Neural progenitor cell (in vitro differentiated cells): ENCODE measurements around the gene KIAA0825. TPM values are rescaled to one million over a fixed set of nuclear protein-coding genes. Genes with fewer than 3 reads are reported as not detected.

Experiments used
- DNase-seq: peaks from one replicate; pipeline ENCODE4 v3.0.0-alpha.2; 2016; ENCODE audit warnings: low spot score
- H2AFZ ChIP-seq: fragments of 200-600 bp; sonication (generic); replicated peaks from 2 replicates; pipeline ENCODE4 v1.6.1; 2016; ENCODE audit warnings: antibody characterized with exemption
- H3F3A ChIP-seq: fragments of 200-600 bp; sonication (generic); 2 replicates; pipeline ENCODE4 v1.6.1; 2016; ENCODE audit warnings: antibody characterized with exemption, low read depth
- H3K27ac ChIP-seq: fragments of 200-600 bp; sonication (generic); 2 replicates; pipeline ENCODE4 v1.5.1; 2016; ENCODE audit warnings: mild to moderate bottlenecking
- H3K27me3 ChIP-seq: fragments of 200-600 bp; sonication (generic); 2 replicates; pipeline ENCODE4 v1.6.1; 2016; ENCODE audit warnings: mild to moderate bottlenecking, moderate library complexity
- H3K36me3 ChIP-seq: fragments of 200-600 bp; sonication (generic); 2 replicates; pipeline ENCODE4 v1.5.1; 2016
- H3K4me1 ChIP-seq: fragments of 200-600 bp; sonication (generic); 2 replicates; pipeline ENCODE4 v1.6.1; 2016; ENCODE audit warnings: mixed run types
- H3K4me2 ChIP-seq: fragments of 200-600 bp; sonication (generic); 2 replicates; pipeline ENCODE4 v1.6.1; 2016
- H3K4me3 ChIP-seq: fragments of 200-600 bp; sonication (generic); 2 replicates; pipeline ENCODE4 v1.5.1; 2016
- H3K79me2 ChIP-seq: fragments of 200-600 bp; sonication (generic); 2 replicates; pipeline ENCODE4 v1.6.1; 2016; ENCODE audit warnings: low read depth
- H3K9ac ChIP-seq: fragments of 200-600 bp; sonication (generic); 2 replicates; pipeline ENCODE4 v1.6.1; 2016
- H3K9me3 ChIP-seq: fragments of 200-600 bp; sonication (generic); 2 replicates; pipeline ENCODE4 v1.5.1; 2016; ENCODE audit warnings: low read depth
- H4K20me1 ChIP-seq: fragments of 200-600 bp; sonication (generic); 2 replicates; pipeline ENCODE4 v1.6.1; 2016; ENCODE audit warnings: low read depth
- H3K27ac Mint-ChIP-seq: 3 replicates; pipeline ENCODE4 v1.8.0; 2021; ENCODE audit warnings: mixed read lengths
- H3K27me3 Mint-ChIP-seq: 2 replicates; pipeline ENCODE4 v1.8.0; 2022; ENCODE audit warnings: low read depth, mild to moderate bottlenecking, inconsistent platforms, moderate library complexity, mixed read lengths; ENCODE audit not compliant: insufficient read depth
- H3K36me3 Mint-ChIP-seq: 3 replicates; pipeline ENCODE4 v1.8.0; 2021; ENCODE audit warnings: mixed read lengths
- H3K4me1 Mint-ChIP-seq: 3 replicates; pipeline ENCODE4 v1.8.0; 2021; ENCODE audit warnings: mixed read lengths
- H3K4me3 Mint-ChIP-seq: 3 replicates; pipeline ENCODE4 v1.8.0; 2021; ENCODE audit warnings: mild to moderate bottlenecking, moderate library complexity, mixed read lengths
- H3K9me3 Mint-ChIP-seq: 3 replicates; pipeline ENCODE4 v1.8.0; 2020; ENCODE audit warnings: mixed read lengths
- EZH2 ChIP-seq: fragments of 200-600 bp; sonication (generic); IDR thresholded peaks from 2 replicates; pipeline ENCODE4 v1.6.1; 2017; ENCODE audit warnings: antibody characterized with exemption, mild to moderate bottlenecking, moderate library complexity
- EZH2phosphoT487 ChIP-seq: fragments of 200-600 bp; sonication (generic); IDR thresholded peaks from 2 replicates; pipeline ENCODE4 v1.6.1; 2017; ENCODE audit warnings: antibody characterized with exemption
- total RNA-seq: library from RNA; depleted of rRNA; stranded (reverse); fragments of >200 nt; gene quantifications from 2 replicates; pipeline ENCODE4 v1.2.3, GENCODE V29; 2015; ENCODE audit warnings: low replicate concordance
- TF ChIP-seq, protein P1 (sequence below): fragments of 200-600 bp; sonication (generic); IDR thresholded peaks from 2 replicates; pipeline ENCODE4 v1.5.1; 2017; ENCODE audit warnings: antibody characterized with exemption, mild to moderate bottlenecking

KIAA0825 gene
- total RNA-seq, 1 donor from 2014 or later: 3.7 TPM

DNA sequence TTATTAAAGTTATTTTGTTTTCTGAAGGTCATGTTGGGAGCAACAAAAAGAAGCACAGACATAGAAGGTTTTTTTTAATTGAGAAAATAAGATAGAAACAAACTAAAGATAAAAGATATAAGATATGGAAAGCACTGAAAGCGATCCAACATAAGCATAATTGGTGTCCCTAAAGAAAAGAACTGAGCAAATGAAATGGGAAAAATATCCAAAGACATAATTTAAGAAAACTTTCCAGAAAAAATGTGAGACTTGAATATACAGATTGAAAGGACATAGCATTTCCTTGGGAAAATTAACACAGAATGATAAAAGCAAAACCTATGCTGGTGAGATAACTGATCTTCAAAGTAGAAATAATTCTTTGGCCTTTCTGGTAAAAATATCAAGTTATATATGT is 289.3 kb downstream of the KIAA0825 start:
- H3K9me3 Mint-ChIP-seq: peaks cover 5% of the 10 kb centered on the region
- DNase-seq: peak; percentile 28
- peaks cover 8% of the 10 kb centered on the region for H3K9me3 ChIP-seq
- no peaks in the 10 kb centered on the region for H3K4me1 Mint-ChIP-seq
- no peaks in the 10 kb centered on the region for H3K36me3 Mint-ChIP-seq
- H3K27ac Mint-ChIP-seq: no peak overlapping the region
- no peak overlapping the region for H3K27ac ChIP-seq
- no peaks in the 10 kb centered on the region for H3K4me1 ChIP-seq
- no peaks in the 10 kb centered on the region for H3K36me3 ChIP-seq
- no peak overlapping the region for H3K4me3 Mint-ChIP-seq
- no peak overlapping the region for H2AFZ ChIP-seq
- H3K79me2 ChIP-seq: no peaks in the 10 kb centered on the region
- no peak overlapping the region for H3K9ac ChIP-seq
- H4K20me1 ChIP-seq: no peaks in the 10 kb centered on the region
- H3F3A ChIP-seq: no peaks in the 10 kb centered on the region
- H3K4me3 ChIP-seq: no peak overlapping the region
- no peak overlapping the region for H3K4me2 ChIP-seq
- TF ChIP-seq, protein P1, sequence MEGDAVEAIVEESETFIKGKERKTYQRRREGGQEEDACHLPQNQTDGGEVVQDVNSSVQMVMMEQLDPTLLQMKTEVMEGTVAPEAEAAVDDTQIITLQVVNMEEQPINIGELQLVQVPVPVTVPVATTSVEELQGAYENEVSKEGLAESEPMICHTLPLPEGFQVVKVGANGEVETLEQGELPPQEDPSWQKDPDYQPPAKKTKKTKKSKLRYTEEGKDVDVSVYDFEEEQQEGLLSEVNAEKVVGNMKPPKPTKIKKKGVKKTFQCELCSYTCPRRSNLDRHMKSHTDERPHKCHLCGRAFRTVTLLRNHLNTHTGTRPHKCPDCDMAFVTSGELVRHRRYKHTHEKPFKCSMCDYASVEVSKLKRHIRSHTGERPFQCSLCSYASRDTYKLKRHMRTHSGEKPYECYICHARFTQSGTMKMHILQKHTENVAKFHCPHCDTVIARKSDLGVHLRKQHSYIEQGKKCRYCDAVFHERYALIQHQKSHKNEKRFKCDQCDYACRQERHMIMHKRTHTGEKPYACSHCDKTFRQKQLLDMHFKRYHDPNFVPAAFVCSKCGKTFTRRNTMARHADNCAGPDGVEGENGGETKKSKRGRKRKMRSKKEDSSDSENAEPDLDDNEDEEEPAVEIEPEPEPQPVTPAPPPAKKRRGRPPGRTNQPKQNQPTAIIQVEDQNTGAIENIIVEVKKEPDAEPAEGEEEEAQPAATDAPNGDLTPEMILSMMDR: no peak
- TF ChIP-seq EZH2phosphoT487: no peak
- TF ChIP-seq EZH2: no peak
- H3K27me3 Mint-ChIP-seq: no peaks in the 10 kb centered on the region
- no peaks in the 10 kb centered on the region for H3K27me3 ChIP-seq

DNA sequence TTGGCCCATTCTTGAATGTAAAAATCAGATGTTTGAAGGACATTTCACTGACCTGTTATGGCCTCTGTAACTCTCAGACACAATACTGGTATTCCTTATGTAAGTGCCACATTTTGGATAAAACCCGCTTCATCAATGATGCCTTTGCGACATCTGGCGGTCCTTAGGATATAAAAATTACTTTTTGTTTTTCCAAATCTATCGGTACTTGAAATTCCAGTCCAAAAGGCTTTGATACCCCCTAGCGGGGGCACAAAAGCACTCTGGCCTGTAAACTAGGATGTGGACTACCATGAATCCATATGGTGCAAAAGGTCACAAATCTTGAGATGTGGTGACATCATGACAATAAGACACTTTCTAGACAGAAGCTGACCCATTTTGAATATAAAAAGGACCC is 291.8 kb downstream of the KIAA0825 start:
- Histone ChIP-seq H3K36me3 (no peaks in the 10 kb centered on the region), H3K27ac (no peak overlapping the region), H3K9ac (no peak overlapping the region), H3K27me3 (no peaks in the 10 kb centered on the region), H4K20me1 (no peaks in the 10 kb centered on the region), H3K4me2 (no peak overlapping the region), H2AFZ (no peak overlapping the region), H3F3A (no peaks in the 10 kb centered on the region), H3K79me2 (no peaks in the 10 kb centered on the region), H3K4me3 (no peak overlapping the region), H3K4me1 (peaks cover 3% of the 10 kb centered on the region), H3K9me3 (peaks cover 8% of the 10 kb centered on the region)
- no peak overlapping the region for H3K27ac Mint-ChIP-seq
- no peaks in the 10 kb centered on the region for H3K27me3 Mint-ChIP-seq
- DNase-seq: no peak
- no peaks in the 10 kb centered on the region for H3K4me1 Mint-ChIP-seq
- no peak for TF ChIP-seq EZH2phosphoT487
- TF ChIP-seq, protein P1: no peak
- TF ChIP-seq EZH2: no peak
- H3K36me3 Mint-ChIP-seq: no peaks in the 10 kb centered on the region
- H3K9me3 Mint-ChIP-seq: peaks cover 5% of the 10 kb centered on the region
- H3K4me3 Mint-ChIP-seq: no peak overlapping the region

DNA sequence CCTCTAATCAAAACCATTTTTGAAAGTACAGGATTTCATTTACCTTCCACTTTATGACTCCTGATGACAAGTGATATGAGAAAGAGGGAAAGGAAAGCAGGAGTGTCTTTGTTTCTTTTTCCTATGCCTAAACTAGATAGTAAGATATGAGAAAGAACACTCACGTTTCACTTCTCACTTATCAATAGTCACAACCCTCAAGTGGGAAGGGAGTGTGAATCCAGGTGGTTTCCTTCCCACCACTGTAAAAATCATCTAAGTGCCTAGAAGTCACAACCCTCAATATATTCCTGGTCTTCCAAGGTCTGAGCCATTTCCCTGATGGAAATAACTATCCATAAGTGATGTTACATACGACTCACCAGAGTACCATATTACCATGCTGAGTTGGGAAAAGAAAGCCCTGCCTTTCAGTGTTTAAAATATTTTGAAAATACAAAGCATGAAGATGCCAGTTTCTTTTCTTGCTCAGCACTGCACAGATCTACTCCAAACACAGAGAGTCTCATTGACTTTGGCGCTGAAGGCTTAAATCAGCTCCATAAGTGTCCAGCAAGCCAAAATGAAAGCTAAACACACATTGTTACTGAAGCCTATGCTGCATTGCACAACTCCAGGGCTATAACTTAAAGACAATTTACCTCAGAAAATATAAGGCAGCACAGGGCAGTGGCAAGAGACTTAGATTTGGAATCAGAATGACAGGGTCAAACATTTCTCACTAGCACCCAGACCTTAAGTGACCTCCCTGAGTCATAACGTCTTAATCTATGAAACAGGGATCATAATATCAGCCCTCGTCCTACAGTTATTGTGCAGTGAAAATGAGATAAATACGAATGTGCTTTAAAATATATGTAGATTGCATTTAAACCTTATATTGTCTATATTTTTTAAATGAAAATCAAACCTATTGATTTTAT is 301.2 kb downstream of the KIAA0825 start:
- no peak overlapping the region for H2AFZ ChIP-seq
- Mint-ChIP-seq H3K27me3 (no peaks in the 10 kb centered on the region), H3K4me3 (no peak overlapping the region), H3K9me3 (no peaks in the 10 kb centered on the region), H3K36me3 (no peaks in the 10 kb centered on the region), H3K27ac (no peak overlapping the region), H3K4me1 (peaks cover 14% of the 10 kb centered on the region)
- no peaks in the 10 kb centered on the region for H3K9me3 ChIP-seq
- no peaks in the 10 kb centered on the region for H3K79me2 ChIP-seq
- H3K4me1 ChIP-seq: no peaks in the 10 kb centered on the region
- no peak overlapping the region for H3K9ac ChIP-seq
- TF ChIP-seq EZH2 (no peak), EZH2phosphoT487 (no peak)
- TF ChIP-seq, protein P1: no peak
- H4K20me1 ChIP-seq: no peaks in the 10 kb centered on the region
- H3K36me3 ChIP-seq: no peaks in the 10 kb centered on the region
- DNase-seq: no peak
- no peak overlapping the region for H3K4me3 ChIP-seq
- no peak overlapping the region for H3K27ac ChIP-seq
- no peaks in the 10 kb centered on the region for H3K27me3 ChIP-seq
- no peak overlapping the region for H3K4me2 ChIP-seq
- H3F3A ChIP-seq: no peaks in the 10 kb centered on the region
